Astrocyte of the spinal cord (primary cell): ENCODE results near the gene ADCY3.

Experiments
- DNase-seq: peaks from one replicate; pipeline ENCODE4 v3.0.0; 2011; ENCODE audit warnings: low read depth, low spot score
- H3K4me3 ChIP-seq: 2 replicates; pipeline ENCODE4 v1.5.1; 2011; ENCODE audit warnings: low read depth, mild to moderate bottlenecking, low read length, moderate library complexity
- CTCF ChIP-seq: IDR thresholded peaks from 2 replicates; pipeline ENCODE4 v1.5.1; 2012; ENCODE audit warnings: low read depth, mild to moderate bottlenecking, low read length, inconsistent platforms
- in situ Hi-C: cut with HindIII; loops from 2 replicates; pipeline ENCODE4 v1.10.0; 2017; ENCODE audit warnings: low sequenced_read_pairs

Gene ADCY3

GRCh38 chr2:24885221-24886125, 34.6 kb downstream of the ADCY3 start:
- no peak for TF ChIP-seq CTCF
- DNase-seq: no peak
- in situ Hi-C loops: no loop called here
- H3K4me3 ChIP-seq: no peak overlapping the region

GRCh38 chr2:24883946-24884345, 36.1 kb downstream of the ADCY3 start:
- DNase-seq: no peak
- in situ Hi-C loops: no loop called here
- no peak overlapping the region for H3K4me3 ChIP-seq
- no peak for TF ChIP-seq CTCF

GRCh38 chr2:24881623-24882022, 38.4 kb downstream of the ADCY3 start:
- TF ChIP-seq CTCF: peak; percentile 16

GRCh38 chr2:24881158-24881557, 38.9 kb downstream of the ADCY3 start:
- in situ Hi-C loops: no loop called here
- no peak overlapping the region for H3K4me3 ChIP-seq
- TF ChIP-seq CTCF: no peak
- no peak for DNase-seq

More at GRCh38 chr2:24881623-24882022, 38.4 kb downstream of the ADCY3 start:
- in situ Hi-C loops: no loop called here
- no peak for DNase-seq
- no peak overlapping the region for H3K4me3 ChIP-seq

GRCh38 chr2:24878341-24878740, 41.7 kb downstream of the ADCY3 start:
- DNase-seq: no peak
- TF ChIP-seq CTCF: no peak
- in situ Hi-C loops: no loop called here
- no peak overlapping the region for H3K4me3 ChIP-seq

- H3K4me3 ChIP-seq: no peak overlapping the region
- in situ Hi-C loops: no loop called here
- TF ChIP-seq CTCF: no peak
- DNase-seq: no peak
Measured at GRCh38 chr2:24877646-24878045, 42.4 kb downstream of the ADCY3 start.
